NCI-H187 (cell line): ENCODE measurements around the gene CLEC18B.
"Not testable (repeated sequence)": the region's sequence is repeated elsewhere in the genome, so short reads cannot be mapped to it uniquely, and the experiment has no call there.

ENCODE experiments used
- DNase-seq, 2 experiments: peaks; one replicate each; lab custom pipeline; 2025; lab: John Stamatoyannopoulos, UW

The CLEC18B gene

DNA sequence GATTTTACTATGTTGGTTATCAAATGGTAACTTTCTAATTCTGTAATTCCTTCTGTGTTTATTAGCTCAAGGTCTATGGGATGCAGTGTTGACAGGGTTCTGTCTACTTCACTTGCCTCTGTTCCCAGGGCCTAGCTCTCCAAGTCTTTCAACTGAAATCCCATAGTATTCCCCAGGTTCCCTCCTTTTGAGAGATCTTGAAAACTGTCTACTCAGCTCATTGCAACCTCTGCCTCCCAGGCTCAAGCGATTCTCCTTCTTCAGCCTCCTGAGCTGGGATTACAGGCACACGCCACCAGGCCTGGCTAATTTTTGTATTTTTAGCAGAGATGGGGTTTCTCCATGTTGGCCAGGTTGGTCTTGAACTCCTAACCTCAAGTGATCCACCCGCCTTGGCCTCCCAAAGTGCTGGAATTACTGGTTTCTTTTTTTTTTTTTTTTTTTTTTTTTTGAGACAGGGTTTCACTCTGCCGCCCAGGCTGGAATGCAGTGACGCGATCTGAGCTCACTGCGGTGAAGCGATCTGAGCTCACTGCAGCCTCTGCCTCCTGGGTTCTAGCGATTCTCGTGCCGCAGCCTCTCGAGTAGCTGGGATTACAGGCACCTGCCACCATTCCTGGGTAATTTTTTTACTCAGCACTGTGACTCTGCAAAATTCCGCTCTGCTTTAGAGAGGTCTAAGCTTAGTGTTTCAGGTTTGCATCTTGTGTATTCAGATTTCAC is 22.5 kb upstream of the CLEC18B start:
- not testable (repeated sequence) for DNase-seq

DNA sequence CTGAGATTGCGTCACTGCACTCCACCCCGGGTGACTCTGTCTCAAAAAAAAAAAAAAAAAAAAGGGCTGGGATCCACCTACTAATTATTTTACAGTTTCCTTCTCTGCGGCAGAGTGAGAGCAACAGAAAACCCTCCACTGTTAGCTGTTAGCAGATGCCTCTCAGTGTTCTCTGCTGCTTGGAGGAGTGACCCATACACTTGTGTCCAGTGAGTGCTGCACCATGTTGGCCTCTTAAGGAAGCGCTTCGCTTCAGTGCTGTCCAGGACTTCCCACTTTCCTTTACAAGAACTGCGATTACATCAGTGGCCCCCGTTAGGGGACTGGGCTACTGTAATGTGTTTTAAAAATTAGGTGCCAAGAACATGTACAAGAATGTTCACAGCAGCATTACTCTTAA is 18.4 kb upstream of the CLEC18B start:
- no peak for DNase-seq

GRCh38 chr16:74438492-74438979 is 17.3 kb upstream of the CLEC18B start:
- no peak for DNase-seq

DNA sequence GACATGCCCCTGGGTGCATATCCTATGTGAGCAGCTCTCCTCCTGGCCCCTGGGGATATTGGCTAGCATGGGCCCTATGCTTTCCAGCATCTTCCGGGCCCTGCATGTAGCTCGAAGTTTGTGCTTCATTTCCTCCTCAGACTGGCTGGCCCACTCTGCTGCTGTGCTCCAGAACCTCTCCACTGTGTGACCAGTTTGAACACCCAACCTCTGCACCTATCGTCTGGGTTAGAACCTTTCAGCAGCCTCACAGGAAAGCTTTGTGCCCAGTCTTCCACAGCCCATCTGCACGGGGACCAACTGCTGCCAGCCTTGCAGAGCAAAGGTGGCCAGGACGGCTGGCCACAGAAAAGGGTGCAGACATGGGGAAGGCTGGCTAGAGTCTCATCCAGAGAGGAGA is 10.2 kb upstream of the CLEC18B start:
- no peak for DNase-seq

DNA sequence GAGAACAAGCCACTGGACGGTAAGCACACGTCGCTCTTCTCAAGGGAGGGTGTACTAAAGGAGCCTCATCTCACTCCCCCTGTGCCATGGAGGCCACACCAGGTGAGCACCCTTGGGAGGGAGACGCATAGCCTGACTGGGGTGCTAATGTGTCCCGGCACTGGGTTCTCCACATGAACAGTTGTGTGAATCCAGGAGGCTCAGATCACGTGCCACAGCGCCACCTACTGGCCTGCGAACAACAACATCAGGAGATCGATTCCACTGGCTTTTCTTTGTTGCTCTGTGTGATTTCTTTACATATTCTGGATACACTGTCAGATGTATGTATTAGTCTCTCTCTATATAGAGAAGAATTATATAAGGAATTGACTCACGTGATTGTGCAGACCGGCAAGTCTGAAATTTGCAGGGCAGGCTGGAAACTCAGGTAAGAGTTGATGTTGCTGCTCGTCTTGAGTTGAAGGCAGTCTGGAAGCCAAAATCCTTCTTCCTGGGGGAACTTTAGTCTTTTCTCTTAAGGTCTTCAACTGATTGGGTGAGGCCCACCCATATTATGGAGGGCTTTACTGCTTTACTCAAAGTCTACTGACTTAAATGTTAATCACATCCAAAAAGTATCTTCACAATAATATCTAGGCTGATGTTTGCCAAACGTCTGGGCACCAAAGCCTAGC is 8.9 kb upstream of the CLEC18B start:
- DNase-seq, result not testable (repeated sequence)

DNA sequence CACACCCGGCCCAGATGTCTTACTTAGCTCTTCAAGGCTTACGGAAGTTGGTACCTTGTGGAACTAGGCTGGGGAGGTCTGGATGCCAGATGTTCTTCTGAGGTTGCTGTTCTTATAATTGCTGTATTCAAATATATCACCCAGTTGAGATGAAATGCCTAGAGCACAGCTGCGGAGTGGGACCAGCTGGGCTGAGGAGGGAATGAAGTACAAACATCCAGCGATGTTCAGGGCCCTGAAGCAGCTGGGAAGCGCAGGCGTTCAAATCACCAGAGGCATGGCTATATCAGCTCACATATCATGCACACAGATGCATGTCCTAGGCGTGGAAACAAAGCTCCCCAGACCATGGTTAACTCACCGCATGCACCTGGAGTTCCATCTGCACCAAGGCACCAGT is 7.2 kb upstream of the CLEC18B start:
- not testable (repeated sequence) for DNase-seq

DNA sequence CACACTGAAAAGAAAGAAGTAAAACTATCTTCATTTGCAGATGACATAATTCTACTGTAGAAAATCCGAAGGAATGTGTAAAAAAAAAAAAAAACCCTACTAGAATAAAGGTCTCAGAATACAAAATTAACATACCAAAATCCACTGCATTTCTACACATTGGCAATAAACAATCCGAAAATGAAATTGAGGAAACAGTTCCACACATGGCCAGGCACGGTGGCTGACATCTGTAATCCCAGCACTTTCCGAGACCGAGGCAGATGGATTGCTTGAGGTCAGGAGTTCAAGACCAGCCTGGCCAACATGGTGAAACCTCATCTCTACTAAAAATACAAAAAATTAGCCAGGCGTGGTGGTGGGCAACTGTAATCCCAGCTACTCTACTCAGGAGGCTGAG is 4.5 kb upstream of the CLEC18B start:
- DNase-seq, result not testable (repeated sequence)

DNA sequence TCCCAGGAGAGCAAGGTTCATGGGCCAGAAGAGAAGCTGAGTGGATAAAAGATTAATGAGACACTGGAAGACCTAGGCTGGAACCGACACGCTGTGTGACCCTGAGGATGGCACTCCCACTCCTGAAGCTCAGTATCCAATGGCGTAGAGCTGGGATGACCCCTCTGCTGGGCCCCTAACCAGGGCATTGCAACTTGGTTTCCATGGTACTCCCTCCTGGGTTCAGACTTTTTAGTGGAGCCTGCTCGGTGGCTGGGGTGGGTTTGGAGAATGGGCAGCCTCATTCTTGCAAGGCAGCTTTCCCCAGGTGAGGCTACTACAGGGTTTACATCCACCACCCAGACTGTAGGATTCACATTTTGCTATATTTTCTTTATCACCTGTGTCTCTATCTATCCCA is 2.4 kb upstream of the CLEC18B start:
- not testable (repeated sequence) for DNase-seq

DNA sequence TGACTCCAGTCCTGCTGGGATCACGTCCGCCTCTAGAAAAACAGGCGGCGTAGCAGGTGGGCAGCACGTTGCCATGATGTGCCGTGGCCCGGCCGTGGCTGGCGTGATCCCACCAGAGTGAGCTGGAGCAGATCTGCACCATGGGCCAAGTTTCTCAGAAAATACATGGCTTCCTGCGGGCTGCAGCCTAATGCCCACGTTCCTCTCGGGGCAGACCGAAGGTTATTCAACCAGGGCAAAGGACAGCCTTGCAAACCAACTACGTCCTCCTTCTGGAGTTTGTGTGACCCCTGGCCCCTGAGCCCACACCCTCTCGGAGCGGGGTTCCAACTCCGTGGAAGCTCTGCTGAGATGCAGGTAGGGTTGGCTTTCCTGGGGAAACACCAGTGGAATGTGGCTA is 808 bp upstream of the CLEC18B start:
- not testable (repeated sequence) for DNase-seq

DNA sequence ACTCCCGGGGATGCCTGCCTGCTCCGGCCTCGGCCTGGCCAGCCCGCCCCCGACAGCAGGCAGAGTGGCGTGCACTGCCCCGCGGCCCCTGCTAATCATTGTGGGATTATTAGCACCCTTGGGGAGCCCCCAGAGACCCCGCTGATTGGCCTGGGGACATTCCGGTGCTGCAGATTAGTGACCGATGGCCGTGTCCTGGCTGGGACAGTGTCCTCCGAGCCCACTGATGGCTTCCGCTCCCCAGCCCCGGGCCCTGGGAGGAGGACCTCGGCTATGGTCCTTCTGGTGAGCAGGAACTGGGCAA is 156 bp upstream of the CLEC18B start:
- DNase-seq, result not testable (repeated sequence)

DNA sequence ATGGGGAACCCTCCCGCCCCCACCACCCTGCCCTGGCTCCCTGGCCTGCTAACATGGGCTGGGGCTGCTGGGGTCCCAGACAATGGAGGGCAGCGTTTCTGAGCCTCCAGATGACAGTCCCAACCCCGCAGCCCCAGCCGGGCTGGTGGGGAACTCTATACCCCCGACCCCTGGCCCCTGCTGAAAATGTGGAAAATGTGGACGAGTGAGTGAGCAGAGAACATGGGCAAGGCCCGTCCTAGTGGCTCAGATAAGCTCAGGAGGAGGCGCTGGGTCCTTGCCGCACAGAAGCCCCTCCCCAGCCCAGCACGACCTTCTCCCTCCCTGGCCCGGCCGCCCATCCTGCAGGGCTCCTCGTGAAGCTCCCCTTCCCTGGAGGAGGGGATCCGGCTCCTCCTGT is 1.5 kb downstream of the CLEC18B start:
- not testable (repeated sequence) for DNase-seq

GRCh38 chr16:74417897-74418296 is 3.4 kb downstream of the CLEC18B start:
- not testable (repeated sequence) for DNase-seq

- not testable (repeated sequence) for DNase-seq
Observed at GRCh38 chr16:74413920-74414319, 7.4 kb downstream of the CLEC18B start.

GRCh38 chr16:74413485-74413884 is 7.8 kb downstream of the CLEC18B start:
- DNase-seq, result not testable (repeated sequence)

- DNase-seq, result not testable (repeated sequence)
Observed at GRCh38 chr16:74412775-74413390, 8.4 kb downstream of the CLEC18B start.

DNA sequence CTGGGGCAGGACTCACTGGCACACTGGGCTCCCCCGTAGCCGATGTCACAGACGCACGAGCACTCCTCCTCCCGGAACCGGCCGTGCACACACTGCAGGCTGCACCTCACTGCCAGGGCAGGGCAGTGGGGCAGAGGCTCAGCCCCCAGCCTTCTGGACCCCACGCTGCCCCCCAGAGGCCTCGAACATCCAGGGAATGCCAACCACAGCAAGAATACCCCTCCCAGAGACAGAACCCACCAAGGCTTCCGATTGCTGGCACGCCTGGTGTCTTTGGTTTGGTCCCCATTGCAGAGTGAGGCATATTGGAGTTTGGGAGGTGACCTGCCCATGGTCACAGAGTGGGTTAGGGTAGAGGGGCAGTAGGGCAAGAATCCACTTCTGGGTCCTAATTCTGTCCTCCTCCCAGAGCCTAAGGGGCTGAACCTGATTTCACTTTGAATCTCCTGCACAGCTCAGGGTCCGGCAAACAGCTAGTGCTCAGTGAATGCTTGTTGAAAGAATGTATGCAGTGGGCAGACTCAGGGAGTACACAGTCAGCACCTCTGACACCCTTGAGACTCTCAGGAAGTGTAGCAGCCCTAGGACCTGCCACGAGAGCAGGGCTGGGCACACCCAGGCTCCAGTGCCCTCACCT is 9.0 kb downstream of the CLEC18B start:
- DNase-seq, result not testable (repeated sequence)

DNA sequence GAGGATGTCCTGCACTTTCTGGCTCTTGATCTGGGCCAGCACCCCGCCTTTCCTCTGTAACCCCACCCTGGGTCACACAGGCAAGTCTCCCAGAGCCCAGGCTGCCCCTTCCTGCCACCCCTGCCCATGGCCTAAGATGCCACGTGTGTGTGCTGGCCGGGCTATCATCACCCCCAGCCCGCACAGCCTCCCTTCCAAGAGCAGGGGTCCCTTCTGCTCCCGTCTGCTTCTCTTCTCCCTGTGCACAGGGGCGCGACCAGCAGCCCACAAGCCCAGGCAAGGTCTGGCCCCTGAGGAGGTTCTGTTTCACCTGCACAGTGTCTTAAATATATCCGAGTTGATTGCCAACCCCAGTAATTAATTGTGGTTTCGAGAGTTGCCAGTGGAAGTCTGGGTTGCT is 10.3 kb downstream of the CLEC18B start:
- not testable (repeated sequence) for DNase-seq

DNA sequence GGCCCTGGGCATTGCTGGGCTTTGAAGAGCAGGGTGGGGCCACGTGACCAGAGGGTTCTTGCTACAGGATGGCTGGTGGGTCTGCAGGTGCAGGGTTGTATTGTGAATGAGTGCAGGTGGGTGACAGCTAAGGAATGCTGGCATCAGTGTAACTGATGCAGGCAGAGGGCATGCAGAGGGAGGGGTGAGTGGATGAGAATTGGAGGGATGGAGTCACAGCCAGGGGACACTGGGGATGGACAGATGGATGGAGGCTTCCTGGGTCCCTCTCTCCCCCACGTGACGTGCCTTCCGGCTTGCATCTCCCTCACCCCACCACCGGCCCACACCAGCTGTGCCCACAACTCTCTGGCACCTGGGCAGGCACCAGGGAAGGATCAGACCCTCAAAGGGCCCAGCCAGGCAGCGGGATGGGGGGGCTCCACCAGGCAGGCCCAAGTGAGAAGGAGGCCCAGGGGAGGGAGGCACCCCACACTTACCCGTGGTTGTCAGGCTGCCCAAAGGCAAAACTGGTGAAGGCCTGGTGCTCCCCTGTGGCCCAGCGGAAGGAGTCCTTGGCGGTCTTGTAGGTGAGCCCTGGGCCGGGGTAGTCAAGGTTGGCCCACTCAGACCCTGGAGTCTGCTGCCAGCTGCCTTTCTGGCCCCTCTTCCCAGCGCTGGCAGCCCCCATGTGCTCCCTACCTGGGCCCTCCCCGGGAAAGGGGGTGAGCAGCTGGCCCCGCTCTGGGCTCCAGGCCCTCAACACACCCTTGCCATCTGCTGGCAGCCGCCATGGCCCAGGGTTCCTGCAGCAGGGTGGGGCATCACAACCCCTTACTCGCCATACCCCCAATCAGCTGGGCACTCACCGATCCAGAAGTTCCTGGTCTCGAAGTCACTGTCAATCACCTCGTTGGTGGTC is 11.0 kb downstream of the CLEC18B start:
- not testable (repeated sequence) for DNase-seq

DNA sequence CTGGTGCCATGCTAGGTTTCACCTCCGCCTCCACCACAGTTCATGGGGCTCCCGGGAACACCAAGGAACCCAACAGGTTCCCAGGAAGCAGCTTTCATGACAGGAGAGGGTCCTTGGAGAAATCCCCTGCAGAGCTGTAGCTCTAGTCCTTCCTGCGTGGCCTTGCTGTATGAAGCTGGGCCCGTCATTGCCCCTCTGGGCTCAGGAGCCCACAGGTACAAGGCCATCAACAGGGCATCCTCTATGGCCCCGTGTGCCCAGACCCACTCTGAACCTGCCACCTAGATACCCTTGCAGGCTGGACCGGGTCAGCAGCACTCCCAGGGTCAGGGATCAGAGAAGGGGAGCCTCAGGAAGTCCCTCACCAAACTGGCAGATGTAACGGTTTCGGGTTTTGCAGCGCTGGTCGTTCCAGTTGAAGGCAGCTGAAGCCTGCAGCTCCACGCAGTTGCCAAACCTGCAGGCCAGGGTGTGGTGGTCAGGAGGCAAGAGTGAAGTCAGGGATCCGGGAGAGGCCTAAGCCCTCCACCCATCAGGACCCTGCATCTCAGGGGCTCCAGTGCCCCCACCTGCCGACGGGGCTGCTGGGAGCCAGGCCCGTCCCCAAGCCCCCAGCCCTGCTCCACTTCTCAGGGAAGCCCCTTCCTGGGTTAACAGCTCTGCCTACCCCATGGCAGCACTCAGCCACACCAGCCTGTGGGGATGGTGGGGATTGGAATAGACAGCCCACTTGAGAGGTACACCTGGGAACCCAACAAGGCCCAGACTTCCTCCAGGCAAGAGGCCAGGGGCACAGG is 11.9 kb downstream of the CLEC18B start:
- DNase-seq, result not testable (repeated sequence)

- DNase-seq, result not testable (repeated sequence)
Observed at GRCh38 chr16:74407362-74407705, 13.9 kb downstream of the CLEC18B start.
